ENCODE data around the gene HMCN2. TPM values are rescaled to one million over a fixed set of nuclear protein-coding genes. Genes with fewer than 3 reads are reported as not detected.

The HMCN2 gene
- total and polyA plus RNA-seq, 4 donors = 0.24 to 1.8 (median 0.29) TPM

GRCh38 chr9:130242270-130243014 is 23.1 kb upstream of the HMCN2 start:
- Histone ChIP-seq H3K36me3 (ENCODE audit: control insufficient read depth in 4 of 4, insufficient read depth in 3 of 4, low read depth in 1 of 4, low read length in 3 of 4) (no peaks in the 10 kb centered on the region), H3K9me3 (ENCODE audit: control insufficient read depth in 4 of 4, low read length in 3 of 4) (no peaks in the 10 kb centered on the region), H3K27me3 (ENCODE audit: control insufficient read depth in 4 of 4, insufficient read depth in 4 of 4, low read length in 3 of 4) (no peaks in the 10 kb centered on the region), H3K27ac (ENCODE audit: low read depth in 1 of 2, low read length in 2 of 2) (peak overlapping the region; percentile 73 to 90), H3K4me3 (ENCODE audit: low read depth in 1 of 3, low read length in 3 of 3) (peak overlapping the region in 2 of 3 donors; percentile 0 to 7), H3K9ac (ENCODE audit: low read depth in 1 of 2, low read length in 2 of 2) (no peak overlapping the region), H3K4me1 (ENCODE audit: control insufficient read depth in 4 of 4, insufficient read depth in 4 of 4, low read length in 3 of 4) (peaks cover 6 to 25% (median 13%) of the 10 kb centered on the region in 4 donors)
- TF ChIP-seq, protein P1, sequence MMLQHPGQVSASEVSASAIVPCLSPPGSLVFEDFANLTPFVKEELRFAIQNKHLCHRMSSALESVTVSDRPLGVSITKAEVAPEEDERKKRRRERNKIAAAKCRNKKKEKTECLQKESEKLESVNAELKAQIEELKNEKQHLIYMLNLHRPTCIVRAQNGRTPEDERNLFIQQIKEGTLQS (IDR thresholded peaks at IDR 0.05) = peak; percentile 7
- TF ChIP-seq RXRA (IDR thresholded peaks at IDR 0.05) = peak in 1 of 2 donors; percentile 6
- peak; percentile 43 for TF ChIP-seq YY1 (IDR thresholded peaks at IDR 0.05)
- no peak for TF ChIP-seq NR2F2 (IDR thresholded peaks at IDR 0.05)
- no peak for TF ChIP-seq FOXA1 (IDR thresholded peaks at IDR 0.05)
- DNase-seq (ENCODE audit: low spot score) = no peak
- WGBS = 56% methylated on average over 11 of the region's 11 CpGs

GRCh38 chr9:130243015-130243881 is 22.3 kb upstream of the HMCN2 start:
- no peaks in the 10 kb centered on the region for H3K36me3 ChIP-seq (ENCODE audit: control insufficient read depth in 4 of 4, insufficient read depth in 3 of 4, low read depth in 1 of 4, low read length in 3 of 4)
- peaks cover 6 to 25% (median 13%) of the 10 kb centered on the region in 4 donors for H3K4me1 ChIP-seq (ENCODE audit: control insufficient read depth in 4 of 4, insufficient read depth in 4 of 4, low read length in 3 of 4)
- H3K9me3 ChIP-seq (ENCODE audit: control insufficient read depth in 4 of 4, low read length in 3 of 4) = no peaks in the 10 kb centered on the region
- H3K9ac ChIP-seq (ENCODE audit: low read depth in 1 of 2, low read length in 2 of 2) = no peak overlapping the region
- TF ChIP-seq, protein P1 (IDR thresholded peaks at IDR 0.05) = no peak
- peak; percentile 77 for TF ChIP-seq YY1 (IDR thresholded peaks at IDR 0.05)
- TF ChIP-seq NR2F2 (IDR thresholded peaks at IDR 0.05) = peak; percentile 75
- no peak for TF ChIP-seq FOXA2 (IDR thresholded peaks at IDR 0.05)
- no peak for TF ChIP-seq ZBTB33 (IDR thresholded peaks at IDR 0.05)
- no peak for TF ChIP-seq TAF1 (conservative IDR thresholded peaks at IDR 0.05)
- TF ChIP-seq REST (IDR thresholded peaks at IDR 0.05) = no peak
- TF ChIP-seq GABPA (IDR thresholded peaks at IDR 0.05 in 1 of 2, conservative IDR thresholded peaks at IDR 0.05 in 1 of 2) = peak in 1 of 2 donors; percentile 59
- peak; percentile 78 to 90 for TF ChIP-seq RAD21 (IDR thresholded peaks at IDR 0.05)
- peak; percentile 80 for TF ChIP-seq SP1 (IDR thresholded peaks at IDR 0.05)
- TF ChIP-seq, protein P2, sequence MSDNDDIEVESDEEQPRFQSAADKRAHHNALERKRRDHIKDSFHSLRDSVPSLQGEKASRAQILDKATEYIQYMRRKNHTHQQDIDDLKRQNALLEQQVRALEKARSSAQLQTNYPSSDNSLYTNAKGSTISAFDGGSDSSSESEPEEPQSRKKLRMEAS (IDR thresholded peaks at IDR 0.05) = no peak
- TF ChIP-seq, protein P3, sequence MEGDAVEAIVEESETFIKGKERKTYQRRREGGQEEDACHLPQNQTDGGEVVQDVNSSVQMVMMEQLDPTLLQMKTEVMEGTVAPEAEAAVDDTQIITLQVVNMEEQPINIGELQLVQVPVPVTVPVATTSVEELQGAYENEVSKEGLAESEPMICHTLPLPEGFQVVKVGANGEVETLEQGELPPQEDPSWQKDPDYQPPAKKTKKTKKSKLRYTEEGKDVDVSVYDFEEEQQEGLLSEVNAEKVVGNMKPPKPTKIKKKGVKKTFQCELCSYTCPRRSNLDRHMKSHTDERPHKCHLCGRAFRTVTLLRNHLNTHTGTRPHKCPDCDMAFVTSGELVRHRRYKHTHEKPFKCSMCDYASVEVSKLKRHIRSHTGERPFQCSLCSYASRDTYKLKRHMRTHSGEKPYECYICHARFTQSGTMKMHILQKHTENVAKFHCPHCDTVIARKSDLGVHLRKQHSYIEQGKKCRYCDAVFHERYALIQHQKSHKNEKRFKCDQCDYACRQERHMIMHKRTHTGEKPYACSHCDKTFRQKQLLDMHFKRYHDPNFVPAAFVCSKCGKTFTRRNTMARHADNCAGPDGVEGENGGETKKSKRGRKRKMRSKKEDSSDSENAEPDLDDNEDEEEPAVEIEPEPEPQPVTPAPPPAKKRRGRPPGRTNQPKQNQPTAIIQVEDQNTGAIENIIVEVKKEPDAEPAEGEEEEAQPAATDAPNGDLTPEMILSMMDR (IDR thresholded peaks at IDR 0.05; ENCODE audit: low read depth, low read length, missing input control) = peak; percentile 95
- peak; percentile 44 for TF ChIP-seq HNF4A (conservative IDR thresholded peaks at IDR 0.05)
- no peak for TF ChIP-seq FOXA1 (IDR thresholded peaks at IDR 0.05)
- TF ChIP-seq RXRA (IDR thresholded peaks at IDR 0.05) = peak; percentile 84 to 86
- H3K4me3 ChIP-seq (ENCODE audit: low read depth in 1 of 3, low read length in 3 of 3) = peak overlapping the region in 2 of 3 donors; percentile 0 to 7
- H3K27ac ChIP-seq (ENCODE audit: low read depth in 1 of 2, low read length in 2 of 2) = peak overlapping the region; percentile 73 to 90
- no peaks in the 10 kb centered on the region for H3K27me3 ChIP-seq (ENCODE audit: control insufficient read depth in 4 of 4, insufficient read depth in 4 of 4, low read length in 3 of 4)
- peak; percentile 88 for DNase-seq (ENCODE audit: low spot score)
- WGBS = 24% methylated on average over 35 of the region's 35 CpGs

Measured in liver (tissue), 9 donors.